ENCODE measurements around the gene AGO3.

- no peak for TF ChIP-seq CTCF (IDR thresholded peaks at IDR 0.05)
- TF ChIP-seq POLR2A (IDR thresholded peaks at IDR 0.05), result no peak
Measured at GRCh38 chr1:36008546-36009197, 77.8 kb downstream of the AGO3 start.
